ENCODE results near the gene PLXNA4.

GRCh38 chr7:132455378-132455777, 120.9 kb downstream of the PLXNA4 start:
- TF ChIP-seq POLR2AphosphoS5 (IDR thresholded peaks at IDR 0.05) (no peak), CTCF (IDR thresholded peaks at IDR 0.05 in 8 of 11, conservative IDR thresholded peaks at IDR 0.05 in 3 of 11) (no peak), POLR2A (IDR thresholded peaks at IDR 0.05) (no peak)
